ENCODE data around the gene POLA1. TPM values are rescaled to one million over a fixed set of nuclear protein-coding genes. Genes with fewer than 3 reads are reported as not detected.
A peak's percentile ranks its signal among the peaks of the same experiment; 100 is the strongest.

Gene POLA1
- total and polyA plus RNA-seq, 4 donors = 8.8 to 30.8 (median 14.9) TPM

DNA sequence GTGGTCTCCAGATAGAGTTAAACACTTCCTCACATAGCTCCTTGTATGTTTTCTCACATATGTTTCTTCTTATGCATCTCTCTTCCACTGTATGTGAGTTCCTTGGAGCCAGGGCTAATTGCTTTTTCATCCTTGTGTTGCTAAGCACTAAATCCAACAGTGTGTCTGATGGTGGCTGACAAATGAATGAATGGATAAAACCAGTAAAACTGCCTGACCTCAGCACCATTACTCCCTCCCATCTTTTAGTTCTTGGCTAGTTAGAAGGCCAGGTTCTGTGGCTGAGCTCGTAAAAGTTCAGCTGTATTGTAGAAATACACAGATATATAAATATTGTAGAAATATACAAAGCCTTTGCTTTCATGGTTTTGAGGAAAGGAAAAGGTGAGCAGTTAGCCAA is 271.7 kb downstream of the POLA1 start:
- no peak overlapping the region for H3K4me3 ChIP-seq (ENCODE audit: low read depth, low read length)
- H3K9me3 ChIP-seq (ENCODE audit: control insufficient read depth, insufficient read depth, low read length) = no peaks in the 10 kb centered on the region
- WGBS (ENCODE audit: insufficient coverage) = no CpG with 5 or more reads among the region's 1 CpG
- H3K27ac ChIP-seq (ENCODE audit: low read depth, low read length) = no peak overlapping the region
- DNase-seq (ENCODE audit: low read depth in 4 of 6, low spot score in 6 of 6) = no peak
- H3K27me3 ChIP-seq (ENCODE audit: control insufficient read depth, insufficient read depth, low read length) = no peaks in the 10 kb centered on the region
- H3K4me1 ChIP-seq (ENCODE audit: control insufficient read depth, insufficient read depth, low read length) = no peaks in the 10 kb centered on the region
- no peaks in the 10 kb centered on the region for H3K36me3 ChIP-seq (ENCODE audit: control insufficient read depth, insufficient read depth, low read length)

DNA sequence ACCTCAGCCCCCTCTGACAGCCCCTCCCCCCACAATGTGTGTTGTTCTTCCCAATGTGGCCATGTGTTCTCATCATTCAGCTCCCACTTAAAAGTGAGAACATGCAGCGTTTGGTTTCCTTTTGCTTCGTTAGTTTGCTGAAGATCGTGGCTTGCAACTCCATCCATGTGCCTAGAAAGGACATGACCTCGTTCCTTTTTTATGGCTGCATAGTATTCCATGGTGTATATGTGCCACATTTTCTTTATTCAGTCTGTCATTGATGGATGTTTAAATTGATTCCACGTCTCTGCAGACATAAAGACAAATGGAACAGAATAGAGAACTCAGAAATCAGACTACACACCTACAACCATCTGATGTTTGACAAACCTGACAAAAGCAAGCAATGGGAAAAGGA is 276.1 kb downstream of the POLA1 start:
- DNase-seq (ENCODE audit: low read depth in 4 of 6, low spot score in 6 of 6) = no peak
- H3K4me3 ChIP-seq (ENCODE audit: low read depth, low read length) = no peak overlapping the region
- no peaks in the 10 kb centered on the region for H3K4me1 ChIP-seq (ENCODE audit: control insufficient read depth, insufficient read depth, low read length)
- WGBS (ENCODE audit: insufficient coverage) = 100% methylated on average over 1 of the region's 5 CpGs
- H3K27me3 ChIP-seq (ENCODE audit: control insufficient read depth, insufficient read depth, low read length) = no peaks in the 10 kb centered on the region
- H3K36me3 ChIP-seq (ENCODE audit: control insufficient read depth, insufficient read depth, low read length) = no peaks in the 10 kb centered on the region
- H3K9me3 ChIP-seq (ENCODE audit: control insufficient read depth, insufficient read depth, low read length) = no peaks in the 10 kb centered on the region
- no peak overlapping the region for H3K27ac ChIP-seq (ENCODE audit: low read depth, low read length)

DNA sequence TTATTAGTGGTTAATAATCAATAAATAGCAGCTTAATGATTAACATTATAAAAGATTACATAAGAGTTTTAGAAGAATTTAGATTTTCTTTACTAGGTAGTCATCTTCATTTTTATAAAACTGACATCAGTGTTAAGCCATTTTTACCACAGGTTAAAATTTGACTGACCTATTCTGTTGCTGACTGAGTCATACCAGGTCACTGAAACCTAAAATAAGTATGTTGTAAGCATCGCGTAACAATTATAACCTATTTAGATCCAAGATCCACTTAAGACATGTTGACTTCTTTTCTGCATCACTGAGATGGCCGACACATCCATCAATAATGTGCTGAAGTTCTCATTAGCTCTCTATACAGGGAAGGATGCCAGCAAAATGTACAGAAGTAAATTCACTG is 285.4 kb downstream of the POLA1 start:
- DNase-seq (ENCODE audit: low read depth in 4 of 6, low spot score in 6 of 6) = no peak
- no CpG with 5 or more reads among the region's 3 CpGs for WGBS (ENCODE audit: insufficient coverage)
- no peaks in the 10 kb centered on the region for H3K9me3 ChIP-seq (ENCODE audit: control insufficient read depth, insufficient read depth, low read length)
- no peaks in the 10 kb centered on the region for H3K27me3 ChIP-seq (ENCODE audit: control insufficient read depth, insufficient read depth, low read length)
- no peak overlapping the region for H3K27ac ChIP-seq (ENCODE audit: low read depth, low read length)
- no peaks in the 10 kb centered on the region for H3K36me3 ChIP-seq (ENCODE audit: control insufficient read depth, insufficient read depth, low read length)
- H3K4me3 ChIP-seq (ENCODE audit: low read depth, low read length) = no peak overlapping the region
- H3K4me1 ChIP-seq (ENCODE audit: control insufficient read depth, insufficient read depth, low read length) = no peaks in the 10 kb centered on the region

DNA sequence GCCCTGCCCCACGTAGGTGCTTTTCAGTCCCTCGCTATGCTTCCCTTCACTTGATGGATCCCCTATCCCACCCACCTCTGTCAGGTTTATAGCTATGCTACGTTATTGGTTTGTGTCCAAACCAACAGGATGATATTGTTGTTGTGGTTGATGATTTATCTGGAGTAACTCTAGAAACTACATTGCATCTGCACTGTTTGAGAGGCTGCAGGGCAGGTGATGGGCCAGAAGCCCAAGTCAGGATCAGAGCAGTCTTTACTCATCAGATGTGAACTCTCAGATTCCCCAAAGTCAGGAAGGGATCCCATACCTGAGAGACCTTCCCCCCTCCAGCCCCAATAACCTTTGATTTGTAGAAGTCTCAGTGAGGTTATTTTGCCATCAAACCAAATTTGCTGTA is 287.3 kb downstream of the POLA1 start:
- no peak for DNase-seq (ENCODE audit: low read depth in 4 of 6, low spot score in 6 of 6)
- Histone ChIP-seq H3K4me1 (ENCODE audit: control insufficient read depth, insufficient read depth, low read length) (no peaks in the 10 kb centered on the region), H3K4me3 (ENCODE audit: low read depth, low read length) (no peak overlapping the region), H3K36me3 (ENCODE audit: control insufficient read depth, insufficient read depth, low read length) (no peaks in the 10 kb centered on the region), H3K27ac (ENCODE audit: low read depth, low read length) (no peak overlapping the region), H3K9me3 (ENCODE audit: control insufficient read depth, insufficient read depth, low read length) (no peaks in the 10 kb centered on the region), H3K27me3 (ENCODE audit: control insufficient read depth, insufficient read depth, low read length) (no peaks in the 10 kb centered on the region)
- no CpG with 5 or more reads among the region's 3 CpGs for whole genome bisulfite sequencing (ENCODE audit: insufficient coverage)

DNA sequence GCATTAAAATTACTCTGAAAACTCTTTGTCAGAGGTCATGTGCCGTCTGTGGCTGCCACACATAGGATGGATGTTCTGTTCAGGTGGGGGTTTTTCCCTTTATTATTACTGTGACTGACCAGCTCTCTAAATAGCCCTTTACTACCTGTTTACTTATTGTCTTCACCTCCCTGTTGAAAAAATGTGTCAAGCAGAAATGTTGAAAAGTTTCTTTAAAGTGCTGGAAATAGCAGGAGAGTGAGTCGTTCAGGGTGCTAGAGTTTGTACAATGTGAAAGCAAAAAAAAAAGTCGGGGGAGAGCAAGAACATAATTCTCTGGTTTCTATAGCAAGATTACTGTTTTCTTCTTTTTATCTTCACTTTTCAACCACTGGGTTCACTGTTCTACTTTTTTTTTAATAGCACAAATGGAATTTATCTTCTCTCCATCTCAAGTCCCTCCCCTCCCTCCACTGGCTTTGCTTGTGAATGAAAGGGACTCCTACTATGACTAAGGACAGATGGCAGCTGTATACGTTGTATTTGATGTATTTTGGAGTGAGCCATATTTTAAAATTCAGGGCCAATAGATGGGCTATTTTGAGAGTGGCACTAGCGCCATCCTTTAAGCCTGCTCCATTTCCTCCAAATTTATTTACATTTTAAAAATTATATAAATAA is 288.7 kb downstream of the POLA1 start:
- no peaks in the 10 kb centered on the region for H3K36me3 ChIP-seq (ENCODE audit: control insufficient read depth, insufficient read depth, low read length)
- peaks cover under 1% of the 10 kb centered on the region for H3K27me3 ChIP-seq (ENCODE audit: control insufficient read depth, insufficient read depth, low read length)
- H3K9me3 ChIP-seq (ENCODE audit: control insufficient read depth, insufficient read depth, low read length) = no peaks in the 10 kb centered on the region
- no peak overlapping the region for H3K4me3 ChIP-seq (ENCODE audit: low read depth, low read length)
- no peaks in the 10 kb centered on the region for H3K4me1 ChIP-seq (ENCODE audit: control insufficient read depth, insufficient read depth, low read length)
- no peak overlapping the region for H3K27ac ChIP-seq (ENCODE audit: low read depth, low read length)
- no peak for DNase-seq (ENCODE audit: low read depth in 4 of 6, low spot score in 6 of 6)
- WGBS (ENCODE audit: insufficient coverage) = 67% methylated on average over 1 of the region's 5 CpGs

DNA sequence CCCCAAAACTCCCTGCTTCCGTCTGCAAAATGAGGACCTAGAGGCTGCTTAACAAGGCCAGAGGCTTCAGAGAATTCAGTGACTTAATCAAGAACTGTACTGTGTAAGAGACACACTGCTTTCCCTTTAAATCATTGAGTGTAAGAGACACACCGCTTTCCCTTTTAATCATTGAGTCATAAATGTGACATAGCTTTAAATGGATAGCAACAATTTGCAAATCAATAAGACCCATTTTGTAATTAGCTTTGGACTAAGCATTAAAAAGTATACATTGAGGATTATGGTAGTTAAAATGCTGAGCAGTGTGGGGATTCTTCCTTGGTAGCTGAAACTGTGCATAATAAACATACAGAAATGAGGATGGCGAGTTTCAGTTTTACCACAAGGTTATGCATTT is 290.2 kb downstream of the POLA1 start:
- Histone ChIP-seq H3K4me1 (ENCODE audit: control insufficient read depth, insufficient read depth, low read length) (no peaks in the 10 kb centered on the region), H3K36me3 (ENCODE audit: control insufficient read depth, insufficient read depth, low read length) (no peaks in the 10 kb centered on the region), H3K27me3 (ENCODE audit: control insufficient read depth, insufficient read depth, low read length) (peaks cover 2% of the 10 kb centered on the region), H3K9me3 (ENCODE audit: control insufficient read depth, insufficient read depth, low read length) (no peaks in the 10 kb centered on the region), H3K4me3 (ENCODE audit: low read depth, low read length) (no peak overlapping the region), H3K27ac (ENCODE audit: low read depth, low read length) (no peak overlapping the region)
- no peak for DNase-seq (ENCODE audit: low read depth in 4 of 6, low spot score in 6 of 6)
- 80% methylated on average over 1 of the region's 3 CpGs for WGBS (ENCODE audit: insufficient coverage)

DNA sequence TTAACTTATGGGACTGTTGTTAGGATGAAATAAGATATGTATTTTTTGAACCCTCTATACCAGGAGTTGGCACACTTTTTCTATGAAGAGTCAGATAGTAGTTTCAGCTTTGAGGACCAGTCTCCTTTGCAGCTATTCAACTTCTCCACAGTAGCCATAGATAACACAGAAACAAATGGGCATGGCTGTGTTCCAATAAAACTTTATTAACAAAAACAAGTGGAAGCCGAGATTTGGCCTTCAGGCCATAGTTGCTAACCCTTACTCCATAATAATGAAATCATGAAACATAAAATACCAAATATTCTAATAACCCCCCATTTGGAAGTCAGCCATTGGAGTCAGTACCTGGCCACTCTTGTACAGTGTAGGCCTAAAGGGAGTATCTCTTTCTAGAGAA is 291.4 kb downstream of the POLA1 start:
- H3K9me3 ChIP-seq (ENCODE audit: control insufficient read depth, insufficient read depth, low read length) = no peaks in the 10 kb centered on the region
- peaks cover 2% of the 10 kb centered on the region for H3K27me3 ChIP-seq (ENCODE audit: control insufficient read depth, insufficient read depth, low read length)
- H3K27ac ChIP-seq (ENCODE audit: low read depth, low read length) = no peak overlapping the region
- DNase-seq (ENCODE audit: low read depth in 4 of 6, low spot score in 6 of 6) = no peak
- no peaks in the 10 kb centered on the region for H3K36me3 ChIP-seq (ENCODE audit: control insufficient read depth, insufficient read depth, low read length)
- 50% methylated on average over 1 of the region's 1 CpG for WGBS (ENCODE audit: insufficient coverage)
- H3K4me1 ChIP-seq (ENCODE audit: control insufficient read depth, insufficient read depth, low read length) = no peaks in the 10 kb centered on the region
- no peak overlapping the region for H3K4me3 ChIP-seq (ENCODE audit: low read depth, low read length)

DNA sequence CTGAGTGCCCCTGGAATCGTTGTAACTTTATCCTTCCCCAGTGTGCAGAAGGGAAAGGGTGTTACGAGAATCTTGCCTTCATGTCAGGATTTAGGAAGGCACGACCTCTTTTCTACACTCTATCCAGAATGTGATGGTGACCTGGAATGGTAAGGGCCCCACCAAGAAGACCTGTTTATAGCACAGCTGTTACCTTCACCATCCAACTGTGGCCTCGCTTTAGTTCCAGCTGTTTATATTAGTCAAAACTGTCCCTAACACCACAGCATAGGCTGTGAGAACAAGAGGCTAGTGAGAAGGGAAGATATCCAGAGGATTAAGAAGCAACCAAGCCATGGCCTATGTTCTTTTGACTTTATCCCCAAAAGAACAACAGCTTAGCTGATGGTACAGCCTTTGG is 294.0 kb downstream of the POLA1 start:
- Histone ChIP-seq H3K27me3 (ENCODE audit: control insufficient read depth, insufficient read depth, low read length) (peaks cover 5% of the 10 kb centered on the region), H3K36me3 (ENCODE audit: control insufficient read depth, insufficient read depth, low read length) (no peaks in the 10 kb centered on the region), H3K4me1 (ENCODE audit: control insufficient read depth, insufficient read depth, low read length) (no peaks in the 10 kb centered on the region), H3K27ac (ENCODE audit: low read depth, low read length) (no peak overlapping the region), H3K9me3 (ENCODE audit: control insufficient read depth, insufficient read depth, low read length) (no peaks in the 10 kb centered on the region), H3K4me3 (ENCODE audit: low read depth, low read length) (no peak overlapping the region)
- WGBS (ENCODE audit: insufficient coverage) = no CpG with 5 or more reads among the region's 4 CpGs
- DNase-seq (ENCODE audit: low read depth in 4 of 6, low spot score in 6 of 6) = no peak

DNA sequence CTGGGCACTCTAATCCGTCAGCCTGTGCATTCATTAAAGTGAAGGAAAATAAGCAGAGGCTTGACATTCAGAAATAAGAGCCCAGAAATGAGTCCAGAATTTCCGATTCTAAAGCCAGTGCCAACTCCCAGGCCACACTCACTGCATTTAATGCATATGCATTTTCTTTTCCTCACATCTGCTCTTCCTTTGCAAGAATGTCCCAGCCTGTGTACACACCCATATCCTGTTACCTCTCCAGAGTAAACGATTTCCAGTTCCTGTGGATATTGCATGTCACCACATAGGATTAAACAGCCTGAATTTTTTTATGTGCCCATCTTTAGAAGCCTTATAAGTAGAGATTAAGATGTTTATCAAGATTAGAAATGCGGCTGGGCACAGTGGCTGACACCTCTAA is 294.6 kb downstream of the POLA1 start:
- Histone ChIP-seq H3K27me3 (ENCODE audit: control insufficient read depth, insufficient read depth, low read length) (peaks cover 8% of the 10 kb centered on the region), H3K27ac (ENCODE audit: low read depth, low read length) (no peak overlapping the region), H3K4me1 (ENCODE audit: control insufficient read depth, insufficient read depth, low read length) (no peaks in the 10 kb centered on the region), H3K4me3 (ENCODE audit: low read depth, low read length) (no peak overlapping the region), H3K9me3 (ENCODE audit: control insufficient read depth, insufficient read depth, low read length) (no peaks in the 10 kb centered on the region), H3K36me3 (ENCODE audit: control insufficient read depth, insufficient read depth, low read length) (no peaks in the 10 kb centered on the region)
- no peak for DNase-seq (ENCODE audit: low read depth in 4 of 6, low spot score in 6 of 6)
- WGBS (ENCODE audit: insufficient coverage) = 58% methylated on average over 2 of the region's 4 CpGs

DNA sequence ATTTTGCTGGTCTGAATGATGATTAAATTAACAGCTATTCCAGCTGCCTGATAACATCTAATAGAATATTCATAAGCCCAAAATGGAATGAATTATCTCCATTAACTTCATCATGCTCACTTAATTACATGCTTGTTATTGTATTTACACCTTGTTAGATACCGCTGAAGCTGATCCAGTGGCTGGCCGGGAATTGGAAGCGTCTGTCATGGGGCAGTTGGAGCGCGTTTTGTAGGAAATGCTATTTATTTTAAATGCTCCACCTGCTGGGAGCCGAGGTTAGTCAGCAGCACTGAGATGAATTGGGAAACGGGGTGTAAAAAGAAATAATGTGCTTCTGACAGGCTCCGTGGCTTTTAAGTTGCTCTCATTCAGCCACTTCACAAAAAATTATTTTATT is 296.8 kb downstream of the POLA1 start:
- peaks cover 23% of the 10 kb centered on the region for H3K27me3 ChIP-seq (ENCODE audit: control insufficient read depth, insufficient read depth, low read length)
- H3K9me3 ChIP-seq (ENCODE audit: control insufficient read depth, insufficient read depth, low read length) = no peaks in the 10 kb centered on the region
- H3K27ac ChIP-seq (ENCODE audit: low read depth, low read length) = no peak overlapping the region
- WGBS (ENCODE audit: insufficient coverage) = 30% methylated on average over 4 of the region's 8 CpGs
- H3K4me3 ChIP-seq (ENCODE audit: low read depth, low read length) = no peak overlapping the region
- no peaks in the 10 kb centered on the region for H3K36me3 ChIP-seq (ENCODE audit: control insufficient read depth, insufficient read depth, low read length)
- H3K4me1 ChIP-seq (ENCODE audit: control insufficient read depth, insufficient read depth, low read length) = no peaks in the 10 kb centered on the region
- DNase-seq (ENCODE audit: low read depth in 4 of 6, low spot score in 6 of 6) = peak in 2 of 6 donors; percentile 71 to 83

All from spinal cord (tissue), 10 donors.